OCI-LY3 (cell line): ENCODE results near the gene GGTA1.

Experiments used
- H2AFZ ChIP-seq: fragments of 200-600, 300-600 bp; shearing (Covaris generic); 2 replicates; pipeline ENCODE4 v1.6.0; 2014; ENCODE audit warnings: antibody characterized with exemption, low read depth, low read length
- H3K27ac ChIP-seq: fragments of 200-600, 300-600 bp; sonication (generic); 2 replicates; pipeline ENCODE4 v1.5.1; 2014; ENCODE audit warnings: mild to moderate bottlenecking, low read length, moderate library complexity, mixed read lengths
- H3K27me3 ChIP-seq: fragments of 200-600, 300-600 bp; sonication (generic); 2 replicates; pipeline ENCODE4 v1.6.1; 2014; ENCODE audit warnings: low read depth, low read length, mixed read lengths
- H3K36me3 ChIP-seq: fragments of 200-600, 300-600 bp; sonication (generic); replicated peaks from 2 replicates; pipeline ENCODE3; 2014; ENCODE audit warnings: low read depth, low read length, mixed read lengths
- H3K4me1 ChIP-seq: fragments of 300-600, 200-600 bp; sonication (generic); 2 replicates; pipeline ENCODE4 v1.6.1; 2014; ENCODE audit warnings: low read length, mixed read lengths
- H3K4me2 ChIP-seq: fragments of 200-600, 300-600 bp; sonication (generic); 2 replicates; pipeline ENCODE4 v1.6.1; 2014; ENCODE audit warnings: low read length, mixed read lengths
- H3K4me3 ChIP-seq: fragments of 300-600, 200-600 bp; sonication (generic); 2 replicates; pipeline ENCODE4 v1.5.1; 2014; ENCODE audit warnings: antibody characterized with exemption, mild to moderate bottlenecking, low read length, moderate library complexity
- H3K79me2 ChIP-seq: fragments of 300-600, 200-600 bp; shearing (Covaris generic); 2 replicates; pipeline ENCODE4 v1.6.1; 2014; ENCODE audit warnings: mild to moderate bottlenecking, low read length, mixed read lengths
- H3K9ac ChIP-seq: fragments of 300-600, 200-600 bp; shearing (Covaris generic); 2 replicates; pipeline ENCODE4 v1.6.0; 2014; ENCODE audit warnings: mild to moderate bottlenecking, low read length, moderate library complexity
- H3K9me3 ChIP-seq: fragments of 200-600, 300-600 bp; shearing (Covaris generic); 2 replicates; pipeline ENCODE4 v1.6.1; 2014; ENCODE audit warnings: low read length, mixed read lengths; ENCODE audit not compliant: insufficient read depth
- H4K20me1 ChIP-seq: fragments of 200-600, 300-600 bp; sonication (generic); 2 replicates; pipeline ENCODE4 v1.6.1; 2016; ENCODE audit warnings: low read length, mixed read lengths; ENCODE audit not compliant: insufficient read depth
- EZH2phosphoT487 ChIP-seq: fragments of 200-600 bp; shearing (Covaris generic); IDR thresholded peaks from 2 replicates; pipeline ENCODE4 v1.6.1; 2018; ENCODE audit warnings: antibody characterized with exemption, mixed run types, low read depth
- TF ChIP-seq, protein P1 (sequence below): fragments of 200-600, 300-600 bp; sonication (generic); IDR thresholded peaks from 2 replicates; pipeline ENCODE4 v1.5.1; 2014; ENCODE audit warnings: antibody characterized with exemption, low read length, low read depth

The GGTA1 gene

DNA sequence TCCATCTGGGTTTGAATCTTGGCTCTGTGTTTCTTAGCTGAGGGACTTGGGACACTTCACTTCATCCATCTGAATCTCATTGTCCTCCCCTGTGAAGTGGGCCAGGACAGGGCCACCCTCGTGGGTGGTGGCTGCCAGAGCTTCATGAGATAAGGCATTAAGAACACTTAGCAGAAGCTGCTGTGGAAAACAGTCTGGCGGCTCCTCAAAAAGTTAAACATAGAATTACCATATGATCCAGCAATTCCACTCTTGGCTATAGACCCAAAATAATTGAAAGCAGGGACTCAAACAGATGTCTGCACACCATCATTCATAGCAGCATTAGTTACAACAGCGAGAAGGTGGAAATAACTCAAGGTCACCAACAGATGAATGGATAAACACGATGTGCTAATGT, 42.4 kb upstream of the GGTA1 start:
- Histone ChIP-seq H3K27ac (no peak overlapping the region), H3K9me3 (no peaks in the 10 kb centered on the region), H4K20me1 (no peaks in the 10 kb centered on the region), H3K4me2 (no peak overlapping the region), H3K4me3 (no peak overlapping the region), H3K36me3 (no peaks in the 10 kb centered on the region), H3K9ac (no peak overlapping the region), H3K27me3 (peaks cover 4% of the 10 kb centered on the region; the same call in 1 of the 2 replicates), H3K79me2 (no peaks in the 10 kb centered on the region), H3K4me1 (peaks cover 3% of the 10 kb centered on the region; the same call in 1 of the 2 replicates), H2AFZ (no peak overlapping the region)
- TF ChIP-seq, protein P1, sequence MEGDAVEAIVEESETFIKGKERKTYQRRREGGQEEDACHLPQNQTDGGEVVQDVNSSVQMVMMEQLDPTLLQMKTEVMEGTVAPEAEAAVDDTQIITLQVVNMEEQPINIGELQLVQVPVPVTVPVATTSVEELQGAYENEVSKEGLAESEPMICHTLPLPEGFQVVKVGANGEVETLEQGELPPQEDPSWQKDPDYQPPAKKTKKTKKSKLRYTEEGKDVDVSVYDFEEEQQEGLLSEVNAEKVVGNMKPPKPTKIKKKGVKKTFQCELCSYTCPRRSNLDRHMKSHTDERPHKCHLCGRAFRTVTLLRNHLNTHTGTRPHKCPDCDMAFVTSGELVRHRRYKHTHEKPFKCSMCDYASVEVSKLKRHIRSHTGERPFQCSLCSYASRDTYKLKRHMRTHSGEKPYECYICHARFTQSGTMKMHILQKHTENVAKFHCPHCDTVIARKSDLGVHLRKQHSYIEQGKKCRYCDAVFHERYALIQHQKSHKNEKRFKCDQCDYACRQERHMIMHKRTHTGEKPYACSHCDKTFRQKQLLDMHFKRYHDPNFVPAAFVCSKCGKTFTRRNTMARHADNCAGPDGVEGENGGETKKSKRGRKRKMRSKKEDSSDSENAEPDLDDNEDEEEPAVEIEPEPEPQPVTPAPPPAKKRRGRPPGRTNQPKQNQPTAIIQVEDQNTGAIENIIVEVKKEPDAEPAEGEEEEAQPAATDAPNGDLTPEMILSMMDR: no peak
- no peak for TF ChIP-seq EZH2phosphoT487

DNA sequence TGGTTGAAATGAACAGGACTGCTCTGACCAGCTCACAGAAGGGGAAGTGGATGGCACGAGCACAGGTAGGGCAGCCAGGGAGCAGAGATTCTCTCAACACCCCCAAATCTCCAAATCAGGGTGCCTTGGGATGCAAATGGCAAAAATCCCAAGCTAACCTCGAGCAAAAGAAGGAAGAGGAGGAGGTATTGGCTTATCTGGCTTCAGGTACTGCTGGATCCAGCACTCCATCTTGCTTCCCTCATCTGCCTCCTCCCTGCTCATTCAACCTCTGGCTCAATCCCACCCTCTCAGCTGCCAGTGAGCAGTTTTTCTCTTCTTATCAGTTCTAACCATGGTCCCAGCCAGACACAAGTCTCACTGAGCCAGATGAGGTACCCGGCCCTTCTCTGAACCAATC, 41.6 kb upstream of the GGTA1 start:
- Histone ChIP-seq H4K20me1 (no peaks in the 10 kb centered on the region), H3K27me3 (no peaks in the 10 kb centered on the region), H3K9me3 (no peaks in the 10 kb centered on the region), H3K36me3 (no peaks in the 10 kb centered on the region), H3K27ac (no peak overlapping the region), H2AFZ (no peak overlapping the region), H3K9ac (no peak overlapping the region), H3K4me1 (peaks cover 2% of the 10 kb centered on the region; the same call in 1 of the 2 replicates), H3K4me3 (no peak overlapping the region), H3K4me2 (no peak overlapping the region), H3K79me2 (no peaks in the 10 kb centered on the region)
- TF ChIP-seq EZH2phosphoT487: no peak
- TF ChIP-seq, protein P1: no peak

DNA sequence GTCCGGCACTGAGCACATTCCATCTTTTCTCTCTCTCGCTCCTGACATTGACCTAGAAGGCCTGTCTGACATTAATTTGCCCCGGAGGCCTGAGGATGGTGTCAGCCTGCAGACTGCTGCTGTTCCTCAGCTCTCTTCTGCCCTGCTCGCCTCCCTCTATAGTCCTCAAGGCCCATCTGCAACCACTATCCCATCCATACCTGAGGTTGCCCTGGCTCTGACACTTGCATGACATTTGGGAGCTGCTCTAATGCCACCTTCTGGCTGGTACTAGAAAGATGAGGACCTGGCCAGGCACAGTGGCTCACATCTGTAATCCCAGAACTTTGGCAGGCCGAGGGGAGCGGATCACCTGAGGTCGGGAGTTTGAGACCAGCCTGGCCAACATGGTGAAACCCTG, 38.6 kb upstream of the GGTA1 start:
- H3K36me3 ChIP-seq: no peaks in the 10 kb centered on the region
- TF ChIP-seq, protein P1: peak; percentile 31
- no peak for TF ChIP-seq EZH2phosphoT487
- no peak overlapping the region for H3K4me3 ChIP-seq
- no peak overlapping the region for H3K9ac ChIP-seq
- H3K4me1 ChIP-seq: no peaks in the 10 kb centered on the region
- no peaks in the 10 kb centered on the region for H3K79me2 ChIP-seq
- H3K27ac ChIP-seq: no peak overlapping the region
- no peaks in the 10 kb centered on the region for H4K20me1 ChIP-seq
- H3K27me3 ChIP-seq: no peaks in the 10 kb centered on the region; the same call in 1 of the 2 replicates
- no peak overlapping the region for H2AFZ ChIP-seq
- H3K9me3 ChIP-seq: no peaks in the 10 kb centered on the region
- H3K4me2 ChIP-seq: no peak overlapping the region

DNA sequence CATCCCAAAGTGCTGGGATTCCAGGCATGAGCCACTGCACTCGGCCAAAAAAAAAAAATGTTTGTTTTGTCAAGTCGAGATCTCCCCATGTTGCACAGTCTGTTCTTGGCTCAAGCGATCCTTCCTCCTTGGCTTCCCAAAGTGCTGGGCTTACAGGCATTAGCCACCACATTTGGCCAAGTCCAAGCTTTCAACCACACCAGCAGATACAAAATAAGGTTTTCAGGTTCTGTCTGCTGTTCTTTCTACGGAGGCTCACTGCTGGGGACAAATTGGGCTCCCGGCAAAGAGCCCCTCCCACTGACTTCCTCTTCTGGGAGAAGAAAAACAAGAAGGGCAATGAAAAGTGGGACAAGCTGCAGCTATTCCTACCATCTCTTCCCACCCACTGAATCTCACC, 37.6 kb upstream of the GGTA1 start:
- H3K36me3 ChIP-seq: no peaks in the 10 kb centered on the region
- H3K4me2 ChIP-seq: no peak overlapping the region
- no peak overlapping the region for H3K4me3 ChIP-seq
- H3K79me2 ChIP-seq: no peaks in the 10 kb centered on the region
- TF ChIP-seq, protein P1: no peak
- TF ChIP-seq EZH2phosphoT487: no peak
- no peaks in the 10 kb centered on the region for H4K20me1 ChIP-seq
- H3K27me3 ChIP-seq: no peaks in the 10 kb centered on the region; the same call in 1 of the 2 replicates
- H3K9ac ChIP-seq: no peak overlapping the region
- H3K9me3 ChIP-seq: no peaks in the 10 kb centered on the region
- no peak overlapping the region for H3K27ac ChIP-seq
- no peaks in the 10 kb centered on the region for H3K4me1 ChIP-seq
- H2AFZ ChIP-seq: no peak overlapping the region
